H1 (cell line): ENCODE measurements around the gene NELL2. TPM values are rescaled to one million over a fixed set of nuclear protein-coding genes. Genes with fewer than 3 reads are reported as not detected.

Experiments used
- CTCF ChIA-PET: fragments of 300-600 bp; sonication (Branson Sonifier 250); formaldehyde crosslinking; loops from one replicate; lab custom pipeline; 2021; ENCODE audit not compliant: partially characterized antibody; lab: Charles Lee
- POLR2A ChIA-PET: fragments of 300-600 bp; sonication (Branson Sonifier 250); formaldehyde crosslinking; loops from one replicate; lab custom pipeline; 2021; ENCODE audit warnings: inconsistent platforms; ENCODE audit not compliant: partially characterized antibody; lab: Charles Lee
- DNase-seq, 2 experiments: peaks; one replicate each; pipeline versions ENCODE4 v3.0.0 to v3.0.0-alpha.2; 2010 to 2022; ENCODE audit warnings: low spot score in 2 of 2, low read depth in 1 of 2, mixed read lengths in 1 of 2
- FAIRE-seq: peaks from 2 replicates; lab custom pipeline; 2011; peaks lifted over from hg19 to GRCh38; lab: Jason Lieb, UNC
- H2AFZ ChIP-seq: 2 replicates; pipeline ENCODE4 v1.8.1; 2012; ENCODE audit warnings: low read length, inconsistent platforms
- H2AK5ac ChIP-seq: 2 replicates; pipeline ENCODE4 v1.6.1; 2013; ENCODE audit warnings: low read depth, low read length
- H2BK120ac ChIP-seq: replicated peaks from 2 replicates; pipeline ENCODE3; 2013; ENCODE audit warnings: low read depth, low read length, inconsistent platforms
- H2BK12ac ChIP-seq: 2 replicates; pipeline ENCODE4 v1.6.1; 2013; ENCODE audit warnings: low read depth, low read length
- H2BK15ac ChIP-seq: 2 replicates; pipeline ENCODE4 v1.6.1; 2013; ENCODE audit warnings: low read length
- H2BK20ac ChIP-seq: 2 replicates; pipeline ENCODE4 v1.6.1; 2013; ENCODE audit warnings: low read length
- H2BK5ac ChIP-seq: 2 replicates; pipeline ENCODE4 v1.6.1; 2013; ENCODE audit warnings: low read depth, low read length
- H3K14ac ChIP-seq: 2 replicates; pipeline ENCODE4 v1.6.1; 2013; ENCODE audit warnings: inconsistent platforms; ENCODE audit not compliant: insufficient read length
- H3K18ac ChIP-seq: 2 replicates; pipeline ENCODE4 v1.6.1; 2013; ENCODE audit warnings: low read length; ENCODE audit errors: extremely low read depth
- H3K23ac ChIP-seq: 2 replicates; pipeline ENCODE4 v1.6.1; 2013; ENCODE audit warnings: inconsistent platforms; ENCODE audit not compliant: insufficient read length
- H3K23me2 ChIP-seq: 2 replicates; pipeline ENCODE4 v1.6.1; 2013; ENCODE audit warnings: low read depth, low read length
- H3K27ac ChIP-seq: 2 replicates; pipeline ENCODE4 v1.6.1; 2011; ENCODE audit warnings: low read depth, low read length, inconsistent platforms
- H3K27me3 ChIP-seq, 4 experiments: replicated peaks in 1 of 4; 1 replicate in 1 of 4; 2 replicates in 3 of 4; pipeline versions ENCODE4 v1.6.1 to v1.8.1; 2011 to 2013; ENCODE audit warnings: low read length in 3 of 4, mild to moderate bottlenecking in 3 of 4, inconsistent platforms in 2 of 4, mixed read lengths in 2 of 4, moderate library complexity in 1 of 4; ENCODE audit not compliant: control insufficient read depth in 3 of 4, insufficient read depth in 3 of 4; ENCODE audit errors: extremely low read depth in 1 of 4
- H3K36me3 ChIP-seq, 4 experiments: 2 replicates each; pipeline versions ENCODE4 v1.6.1 to v1.8.1; 2011 to 2013; ENCODE audit warnings: mild to moderate bottlenecking in 4 of 4, low read length in 3 of 4, moderate library complexity in 2 of 4, control low read depth in 1 of 4, inconsistent platforms in 1 of 4; ENCODE audit not compliant: insufficient read depth in 4 of 4, control insufficient read depth in 2 of 4
- H3K4ac ChIP-seq: replicated peaks from 2 replicates; pipeline ENCODE3; 2013; ENCODE audit warnings: low read length, low read depth, mixed read lengths, inconsistent platforms; ENCODE audit not compliant: insufficient read length
- H3K4me1 ChIP-seq, 4 experiments: replicated peaks in 1 of 4; 1 replicate in 1 of 4; 2 replicates in 3 of 4; pipeline versions ENCODE4 v1.6.1 to v1.8.1; 2011 to 2013; ENCODE audit warnings: low read length in 3 of 4, inconsistent platforms in 2 of 4, mixed read lengths in 1 of 4; ENCODE audit not compliant: insufficient read depth in 4 of 4, control insufficient read depth in 3 of 4
- H3K4me2 ChIP-seq, 2 experiments: 2 replicates each; pipeline versions ENCODE4 v1.6.1 to v1.8.1; 2011 to 2013; ENCODE audit warnings: low read depth in 2 of 2, low read length in 2 of 2, control low read depth in 1 of 2, inconsistent platforms in 1 of 2, mild to moderate bottlenecking in 1 of 2; ENCODE audit not compliant: insufficient read depth in 1 of 2
- H3K4me3 ChIP-seq, 4 experiments: fragments of 200-600, 300-600 bp in 1 of 4; sonication (generic), shearing (Covaris generic), sonication (Bioruptor Twin) in 1 of 4; 2 replicates each; pipeline versions ENCODE4 v1.5.1 to v1.8.1; 2011 to 2016; ENCODE audit warnings: low read length in 4 of 4, low read depth in 3 of 4, control low read depth in 2 of 4, inconsistent platforms in 2 of 4, mild to moderate bottlenecking in 2 of 4, mixed read lengths in 1 of 4, moderate library complexity in 1 of 4; ENCODE audit not compliant: insufficient read depth in 2 of 4; ENCODE audit errors: extremely low read depth in 1 of 4
- H3K56ac ChIP-seq: replicated peaks from 2 replicates; pipeline ENCODE3; 2013; ENCODE audit warnings: low read depth, mild to moderate bottlenecking, mixed read lengths, low read length, inconsistent platforms; ENCODE audit not compliant: insufficient read length
- H3K79me1 ChIP-seq: 2 replicates; pipeline ENCODE4 v1.6.1; 2013; ENCODE audit warnings: low read depth, low read length, control low read depth
- H3K79me2 ChIP-seq, 2 experiments: 2 replicates each; pipeline versions ENCODE4 v1.6.1 to v1.8.1; 2012 to 2013; ENCODE audit warnings: low read length in 2 of 2, mild to moderate bottlenecking in 2 of 2, inconsistent platforms in 1 of 2; ENCODE audit not compliant: insufficient read depth in 2 of 2, control insufficient read depth in 1 of 2
- H3K9ac ChIP-seq, 4 experiments: replicated peaks in 1 of 4; 1 replicate in 1 of 4; 2 replicates in 3 of 4; pipeline versions ENCODE4 v1.6.1 to v1.8.1; 2011 to 2013; ENCODE audit warnings: low read depth in 3 of 4, low read length in 3 of 4, control low read depth in 2 of 4, mild to moderate bottlenecking in 2 of 4, moderate library complexity in 2 of 4, inconsistent platforms in 1 of 4; ENCODE audit errors: extremely low read depth in 1 of 4
- H3K9me3 ChIP-seq, 2 experiments: 2 replicates each; pipeline versions ENCODE4 v1.6.1 to v1.8.1; 2012 to 2013; ENCODE audit warnings: mild to moderate bottlenecking in 2 of 2, moderate library complexity in 2 of 2, control low read depth in 1 of 2, inconsistent platforms in 1 of 2, low read depth in 1 of 2, low read length in 1 of 2, mixed read lengths in 1 of 2; ENCODE audit not compliant: insufficient read depth in 2 of 2
- H4K20me1 ChIP-seq, 2 experiments: replicated peaks in 1 of 2; 2 replicates each; pipeline versions ENCODE3 to v1.8.1; 2011 to 2013; ENCODE audit warnings: inconsistent platforms in 2 of 2, low read length in 2 of 2, mild to moderate bottlenecking in 1 of 2; ENCODE audit not compliant: insufficient read depth in 2 of 2, control insufficient read depth in 1 of 2
- H4K5ac ChIP-seq: 2 replicates; pipeline ENCODE4 v1.6.1; 2013; ENCODE audit warnings: low read length, low read depth, mixed read lengths, inconsistent platforms; ENCODE audit not compliant: insufficient read length
- H4K8ac ChIP-seq: 2 replicates; pipeline ENCODE4 v1.8.0; 2013; ENCODE audit warnings: mild to moderate bottlenecking, moderate library complexity, low read length, inconsistent platforms; ENCODE audit not compliant: insufficient read depth; ENCODE audit errors: extremely low read depth
- H4K91ac ChIP-seq: replicated peaks from 2 replicates; pipeline ENCODE3; 2013; ENCODE audit warnings: low read length, mixed read lengths, inconsistent platforms; ENCODE audit not compliant: insufficient read length
- ASH2L ChIP-seq: fragments of 200-600, 300-600 bp; sonication (generic); IDR thresholded peaks from one replicate; pipeline ENCODE4 v1.7.1; 2017; ENCODE audit warnings: low read length
- EP300 ChIP-seq, 2 experiments: IDR thresholded peaks; 1 replicate in 1 of 2; 2 replicates in 1 of 2; pipeline ENCODE4 v1.6.1; 2011 to 2012; ENCODE audit warnings: low read depth in 2 of 2, low read length in 2 of 2, mild to moderate bottlenecking in 2 of 2, borderline replicate concordance in 1 of 2, inconsistent platforms in 1 of 2, moderate library complexity in 1 of 2
- JUND ChIP-seq: IDR thresholded peaks from 2 replicates; pipeline ENCODE4 v1.6.1; 2011; ENCODE audit warnings: mild to moderate bottlenecking, improper control_type of control experiment, low read length
- TAF7 ChIP-seq: optimal IDR thresholded peaks from 2 replicates; pipeline ENCODE3; 2011; ENCODE audit warnings: low read depth, mild to moderate bottlenecking, inconsistent platforms, low read length, moderate library complexity, borderline replicate concordance
- TBP ChIP-seq: IDR thresholded peaks from 2 replicates; pipeline ENCODE4 v1.6.1; 2011; ENCODE audit warnings: low read depth, low read length, improper control_type of control experiment
- WGBS, 2 experiments: shearing (Covaris generic) in 1 of 2; methylation state at CpG; one replicate each; pipeline versions ENCODE4 v1.1.6 to v1.1.7; 2013 to 2015; ENCODE audit warnings: low lambda C conversion rate in 2 of 2, mixed read lengths in 2 of 2, inconsistent platforms in 1 of 2, low coverage in 1 of 2, missing lambda C conversion rate in 1 of 2; ENCODE audit not compliant: insufficient replicate concordance in 2 of 2, insufficient coverage in 1 of 2, insufficient read length in 1 of 2; ENCODE audit errors: extremely low coverage in 1 of 2, missing lambda C conversion rate in 1 of 2; 5-methylcytosine and 5-hydroxymethylcytosine counted together
- polyA plus RNA-seq, 7 experiments: library from polyadenylated mRNA; depleted of rRNA in 3 of 7; stranded (reverse) in 5 of 7; unstranded in 2 of 7; fragments of >200 nt in 5 of 7; fragments of 200-250 nt in 2 of 7; gene quantifications; 1 replicate in 5 of 7; 2 replicates in 1 of 7; 4 replicates in 1 of 7; pipeline versions ENCODE4 v1.2.1 to v1.2.3, GENCODE V29; 2011 to 2013; ENCODE audit warnings: missing spikeins in 2 of 7, mixed read lengths in 2 of 7
- total RNA-seq: library from RNA; stranded (reverse); fragmentation: NEBNext Ultra II Directional; extraction: Animal tissue kit (Norgen Biotek cat#: 25700); gene quantifications from 2 replicates; pipeline ENCODE4 v1.2.1, GENCODE V29; 2021
- TF ChIP-seq, protein P1 (sequence below), 3 experiments: IDR thresholded peaks; 1 replicate in 2 of 3; 2 replicates in 1 of 3; pipeline versions ENCODE4 v1.5.1 to v1.6.1; 2011; ENCODE audit warnings: low read length in 3 of 3, mild to moderate bottlenecking in 3 of 3, inconsistent platforms in 2 of 3, low read depth in 1 of 3, moderate library complexity in 1 of 3; ENCODE audit not compliant: insufficient read depth in 1 of 3; ENCODE audit errors: control extremely low read depth in 1 of 3

Gene NELL2
- total and polyA plus RNA-seq, 2 of the 8 experiments (the other 6 are each of a cell fraction or from before 2014, with no cell fraction given) = 54.2 to 56.8 TPM

DNA sequence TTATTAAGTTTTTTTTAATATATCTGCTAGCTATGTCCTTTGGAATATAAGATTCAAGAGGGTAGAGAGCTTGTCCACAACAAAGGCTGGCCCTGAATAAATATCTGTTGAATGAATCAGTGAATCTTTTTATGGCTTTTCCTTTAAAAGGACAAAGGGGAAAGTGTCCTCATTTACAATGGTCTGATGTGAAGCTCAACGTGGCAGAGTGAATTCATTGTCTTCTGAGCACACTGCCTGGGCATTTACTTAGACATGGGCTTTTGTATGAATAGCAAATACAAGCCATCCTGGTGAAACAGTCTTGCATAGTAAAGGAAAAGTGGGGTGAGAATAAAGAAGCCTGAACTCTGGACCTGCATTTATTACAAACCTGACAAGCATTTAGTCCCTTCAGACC lies 201.2 kb downstream of the NELL2 start:
- H4K8ac ChIP-seq = no peak overlapping the region
- no peak overlapping the region for H2BK20ac ChIP-seq
- ChIA-PET CTCF (no interaction called here), POLR2A (no interaction called here)
- no peak overlapping the region for H3K4ac ChIP-seq
- no peak overlapping the region for H4K5ac ChIP-seq
- no peaks in the 10 kb centered on the region for H3K36me3 ChIP-seq
- peaks cover 0 to 1% of the 10 kb centered on the region in 2 experiments for H4K20me1 ChIP-seq
- no peak overlapping the region for H3K4me3 ChIP-seq
- no peak overlapping the region for H3K56ac ChIP-seq
- WGBS, 2 experiments = 54% methylated on average over 1 of the region's 1 CpG; no CpG with 5 or more reads in 1 of the 2 experiments
- no peaks in the 10 kb centered on the region for H3K79me2 ChIP-seq
- no peaks in the 10 kb centered on the region; a peak in 1 of 7 replicates for H3K4me1 ChIP-seq
- no peak overlapping the region for H3K14ac ChIP-seq
- H3K27me3 ChIP-seq = no peaks in the 10 kb centered on the region
- no peak overlapping the region for H2BK15ac ChIP-seq
- H2AK5ac ChIP-seq = no peak overlapping the region
- FAIRE-seq = no peak
- H2AFZ ChIP-seq = no peak overlapping the region
- no peak overlapping the region for H4K91ac ChIP-seq
- DNase-seq = no peak
- no peaks in the 10 kb centered on the region for H3K23me2 ChIP-seq
- H2BK120ac ChIP-seq = no peak overlapping the region
- no peak for TF ChIP-seq JUND
- no peak for TF ChIP-seq ASH2L
- TF ChIP-seq TBP = no peak
- TF ChIP-seq TAF7 = no peak
- no peak for TF ChIP-seq EP300 (IDR thresholded peaks at IDR 0.05; ENCODE audit: borderline replicate concordance in 1 of 2, low read depth in 2 of 2, low read length in 2 of 2)
- TF ChIP-seq, protein P1, sequence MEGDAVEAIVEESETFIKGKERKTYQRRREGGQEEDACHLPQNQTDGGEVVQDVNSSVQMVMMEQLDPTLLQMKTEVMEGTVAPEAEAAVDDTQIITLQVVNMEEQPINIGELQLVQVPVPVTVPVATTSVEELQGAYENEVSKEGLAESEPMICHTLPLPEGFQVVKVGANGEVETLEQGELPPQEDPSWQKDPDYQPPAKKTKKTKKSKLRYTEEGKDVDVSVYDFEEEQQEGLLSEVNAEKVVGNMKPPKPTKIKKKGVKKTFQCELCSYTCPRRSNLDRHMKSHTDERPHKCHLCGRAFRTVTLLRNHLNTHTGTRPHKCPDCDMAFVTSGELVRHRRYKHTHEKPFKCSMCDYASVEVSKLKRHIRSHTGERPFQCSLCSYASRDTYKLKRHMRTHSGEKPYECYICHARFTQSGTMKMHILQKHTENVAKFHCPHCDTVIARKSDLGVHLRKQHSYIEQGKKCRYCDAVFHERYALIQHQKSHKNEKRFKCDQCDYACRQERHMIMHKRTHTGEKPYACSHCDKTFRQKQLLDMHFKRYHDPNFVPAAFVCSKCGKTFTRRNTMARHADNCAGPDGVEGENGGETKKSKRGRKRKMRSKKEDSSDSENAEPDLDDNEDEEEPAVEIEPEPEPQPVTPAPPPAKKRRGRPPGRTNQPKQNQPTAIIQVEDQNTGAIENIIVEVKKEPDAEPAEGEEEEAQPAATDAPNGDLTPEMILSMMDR (IDR thresholded peaks at IDR 0.05; ENCODE audit: control extremely low read depth in 1 of 3, insufficient read depth in 1 of 3, low read depth in 1 of 3, low read length in 3 of 3) = no peak
- H3K23ac ChIP-seq = no peak overlapping the region
- no peak overlapping the region for H3K4me2 ChIP-seq
- H3K9me3 ChIP-seq = no peaks in the 10 kb centered on the region
- H3K27ac ChIP-seq = no peak overlapping the region
- no peak overlapping the region for H3K9ac ChIP-seq
- no peak overlapping the region for H3K18ac ChIP-seq
- H2BK12ac ChIP-seq = no peak overlapping the region
- H3K79me1 ChIP-seq = no peaks in the 10 kb centered on the region
- no peak overlapping the region for H2BK5ac ChIP-seq
